Measurements from ENCODE around the gene C1orf159. TPM values are rescaled to one million over a fixed set of nuclear protein-coding genes. Genes with fewer than 3 reads are reported as not detected.

Gene C1orf159
- total RNA-seq (2021; fragmentation: NEBNext Ultra II Directional; extraction: Animal tissue kit (Norgen Biotek cat#: 25700)) (10.9 and 12.4 TPM in 2 replicates), polyA plus RNA-seq (2011; rRNA removed) (10.0 and 15.7 TPM in 2 replicates), polyA minus RNA-seq (2011; rRNA and poly(A)+ RNA removed) (2.8 and 4.3 TPM in 2 replicates)
- polyA plus RNA-seq (2011; cell fraction: cytosol; rRNA removed): 11.1 TPM
- polyA plus RNA-seq (2011; cell fraction: nucleus; rRNA removed): 45.2 TPM
- 6.7 to 11.8 TPM (median 10.8 TPM) in 4 replicates for polyA plus RNA-seq (2012, experiment 1 of 2)
- polyA plus RNA-seq (2012, experiment 2 of 2): 9.1 TPM
- polyA plus RNA-seq (2013, experiment 1 of 2): 8.9 TPM
- polyA plus RNA-seq (2013, experiment 2 of 2): 8.4 TPM
- 5.1 TPM for polyA minus RNA-seq (2011; cell fraction: cytosol; rRNA and poly(A)+ RNA removed)
- polyA minus RNA-seq (2011; cell fraction: nucleus; rRNA and poly(A)+ RNA removed): 14.2 TPM
- long read RNA-seq, experiment 1, partial matches to known transcripts: 3 of 10 reads
- long read RNA-seq, experiment 1, other reads (novel, unspliced or antisense): 7 of 10 reads
- long read RNA-seq, experiment 2, partial matches to known transcripts: 0 of 3 reads
- long read RNA-seq, experiment 2, other reads (novel, unspliced or antisense): 3 of 3 reads

DNA sequence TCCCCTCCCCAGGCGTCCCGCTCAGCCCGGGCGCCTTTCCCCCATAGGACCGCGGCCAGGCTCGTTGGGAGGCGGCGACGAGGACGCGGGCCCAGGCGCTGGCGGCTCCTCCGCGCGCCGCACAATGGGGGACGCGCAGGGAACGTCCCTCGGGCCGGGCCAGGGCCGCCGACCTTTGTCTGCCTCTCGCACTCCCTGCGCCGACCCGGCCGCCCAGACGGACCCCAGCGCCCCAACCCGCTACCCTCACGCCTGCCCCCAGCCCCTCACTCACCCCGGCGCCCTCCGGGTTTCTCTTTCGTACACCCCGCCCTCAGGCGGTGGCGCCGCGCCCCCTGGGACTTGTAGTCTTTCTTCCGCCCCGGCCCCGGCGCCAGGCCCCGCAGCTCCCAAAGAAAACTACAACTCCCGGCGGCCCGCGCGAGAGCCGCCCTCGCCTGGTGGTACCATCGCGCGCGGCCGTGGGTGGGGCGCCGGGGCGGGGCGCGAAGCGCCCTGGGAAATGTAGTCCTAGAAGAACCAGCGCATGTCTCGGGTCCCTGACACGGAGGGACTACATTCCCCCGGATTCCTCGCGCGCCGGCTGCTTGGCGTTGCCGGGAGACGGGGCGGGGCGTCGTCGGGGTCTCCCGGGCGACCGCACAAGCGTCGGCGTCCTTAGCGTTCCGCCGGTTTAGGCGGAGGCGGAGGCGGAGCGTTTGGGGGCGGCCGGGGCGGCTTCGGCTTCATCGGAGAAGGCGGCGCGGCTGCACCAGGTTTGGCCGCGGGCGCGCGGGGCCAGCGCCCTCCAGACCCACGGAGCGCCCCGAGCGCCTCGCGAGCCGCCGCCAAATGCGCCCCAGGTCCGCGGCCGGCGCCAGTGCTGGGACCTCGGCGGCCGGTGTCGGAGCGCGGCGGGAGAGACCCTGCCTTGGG lies at the start of gene C1orf159:
C1orf159 (minus strand) TSS at position 304 of the 915 bp plus-strand sequence. CDS start 24,546 bp downstream, outside the sequence.
- Histone ChIP-seq H3K9me3 (ENCODE audit: insufficient read depth in 2 of 2, low read depth in 1 of 2, low read length in 1 of 2) (peaks cover 4 to 5% of the 10 kb centered on the region in 2 experiments; a peak in 1 of 4 replicates), H3K27ac (ENCODE audit: low read depth, low read length) (no peak within 1 kb of the TSS), H3K79me2 (ENCODE audit: control insufficient read depth in 1 of 2, insufficient read depth in 2 of 2, low read length in 2 of 2) (peaks cover 0 to 8% of the 10 kb centered on the region in 2 experiments; a peak in 1 of 4 replicates), H2BK15ac (ENCODE audit: low read length) (no peak within 1 kb of the TSS), H2BK5ac (ENCODE audit: low read depth, low read length) (no peak within 1 kb of the TSS), H3K79me1 (ENCODE audit: low read depth, low read length) (peaks cover 2% of the 10 kb centered on the region), H4K5ac (ENCODE audit: insufficient read length, low read depth, low read length) (peak within 1 kb of the TSS; percentile 15), H3K18ac (ENCODE audit: extremely low read depth, low read length) (peak within 1 kb of the TSS; percentile 71; the same call in 1 of the 2 replicates), H3K36me3 (ENCODE audit: control insufficient read depth in 2 of 4, insufficient read depth in 4 of 4, low read length in 3 of 4) (no peaks in the 10 kb centered on the region), H3K23me2 (ENCODE audit: low read depth, low read length) (peaks cover 7% of the 10 kb centered on the region; the same call in 1 of the 2 replicates), H2AFZ (ENCODE audit: low read length) (no peak within 1 kb of the TSS), H4K91ac (replicated peaks; ENCODE audit: insufficient read length, low read length) (no peak within 1 kb of the TSS), H2BK120ac (replicated peaks; ENCODE audit: low read depth, low read length) (no peak within 1 kb of the TSS), H3K4me3 (ENCODE audit: extremely low read depth in 1 of 4, insufficient read depth in 2 of 4, low read depth in 3 of 4, low read length in 4 of 4) (peak within 1 kb of the TSS; percentile 49 to 78 (median 54)), H3K23ac (ENCODE audit: insufficient read length) (no peak within 1 kb of the TSS), H3K14ac (ENCODE audit: insufficient read length) (no peak within 1 kb of the TSS), H3K4me2 (ENCODE audit: insufficient read depth in 1 of 2, low read depth in 2 of 2, low read length in 2 of 2) (peak within 1 kb of the TSS; percentile 77 to 86), H3K27me3 (replicated peaks in 1 of 4; ENCODE audit: control insufficient read depth in 3 of 4, extremely low read depth in 1 of 4, insufficient read depth in 3 of 4, low read length in 3 of 4) (peaks cover 2 to 19% (median 15%) of the 10 kb centered on the region in 4 experiments; a peak in 6 of 7 replicates), H2BK20ac (ENCODE audit: low read length) (no peak within 1 kb of the TSS), H3K4me1 (replicated peaks in 1 of 4; ENCODE audit: control insufficient read depth in 3 of 4, insufficient read depth in 4 of 4, low read length in 3 of 4) (peaks cover 0 to 5% (median 2%) of the 10 kb centered on the region in 4 experiments; a peak in 4 of 7 replicates), H3K56ac (replicated peaks; ENCODE audit: insufficient read length, low read depth, low read length) (no peak within 1 kb of the TSS), H2BK12ac (ENCODE audit: low read depth, low read length) (no peak within 1 kb of the TSS), H3K4ac (replicated peaks; ENCODE audit: insufficient read length, low read depth, low read length) (no peak within 1 kb of the TSS), H4K20me1 (replicated peaks in 1 of 2; ENCODE audit: control insufficient read depth in 1 of 2, insufficient read depth in 2 of 2, low read length in 2 of 2) (peaks cover 1 to 3% of the 10 kb centered on the region in 2 experiments), H4K8ac (ENCODE audit: extremely low read depth, insufficient read depth, low read length) (peak within 1 kb of the TSS; percentile 89), H2AK5ac (ENCODE audit: low read depth, low read length) (peak within 1 kb of the TSS; percentile 39; the same call in 1 of the 2 replicates), H3K9ac (replicated peaks in 1 of 4; ENCODE audit: extremely low read depth in 1 of 4, low read depth in 3 of 4, low read length in 3 of 4) (no peak within 1 kb of the TSS; a peak in 2 of 7 replicates)
- ChIA-PET CTCF (ENCODE audit: partially characterized antibody) (no interaction called here), POLR2A (ENCODE audit: partially characterized antibody) (interaction anchor here (1.0 kb wide), 1 partner anchor 115 kb away, joined by 3 read pairs; no protein-coding TSS in a partner anchor)
- FAIRE-seq: no peak
- peak; percentile 87 to 99 for DNase-seq (ENCODE audit: low read depth in 1 of 2, low spot score in 2 of 2)
- 0% methylated on average over 26 of the region's 128 CpGs; no CpG with 5 or more reads in 1 of the 2 experiments for WGBS, 2 experiments (ENCODE audit: extremely low coverage in 1 of 2, insufficient coverage in 1 of 2, insufficient read length in 1 of 2, insufficient replicate concordance in 2 of 2, low coverage in 1 of 2, low lambda C conversion rate in 2 of 2, missing lambda C conversion rate in 1 of 2)
- peak; percentile 92 for TF ChIP-seq SIX5 (IDR thresholded peaks at IDR 0.05; ENCODE audit: low read depth, low read length)
- TF ChIP-seq CTBP2 (IDR thresholded peaks at IDR 0.05; ENCODE audit: borderline replicate concordance, insufficient read depth, insufficient read length, low read length): peak; percentile 41
- 0 out of 2 replicates have a peak, but pooled peaks have one; percentile 49 for TF ChIP-seq FOSL1 (IDR thresholded peaks at IDR 0.05; ENCODE audit: insufficient read depth, low read depth, low read length)
- TF ChIP-seq CHD2 (IDR thresholded peaks at IDR 0.05; ENCODE audit: low read length): peak; percentile 65; the same call in 1 of the 2 replicates
- TF ChIP-seq CREB1 (IDR thresholded peaks at IDR 0.05): peak; percentile 74
- no peak for TF ChIP-seq KDM1A (IDR thresholded peaks at IDR 0.05; ENCODE audit: borderline replicate concordance, low read length)
- peak; percentile 72 for TF ChIP-seq KDM4A (IDR thresholded peaks at IDR 0.05; ENCODE audit: low read depth, low read length, severe bottlenecking)

Data from H1 (cell line).